C4-2B (cell line): ENCODE data around the gene SLC11A1.

Source experiments
- H3K27ac ChIP-seq: fragments of 450-650 bp; 2 replicates; pipeline ENCODE4 v1.5.1; 2017
- ZFX ChIP-seq: fragments of 450-650 bp; IDR thresholded peaks from 2 replicates; pipeline ENCODE4 v1.6.1; 2017
- TF ChIP-seq, protein P1 (sequence below): fragments of 450-650 bp; conservative IDR thresholded peaks from 2 replicates; pipeline ENCODE4 v1.5.1; 2017; ENCODE audit warnings: mild to moderate bottlenecking

The SLC11A1 gene

DNA sequence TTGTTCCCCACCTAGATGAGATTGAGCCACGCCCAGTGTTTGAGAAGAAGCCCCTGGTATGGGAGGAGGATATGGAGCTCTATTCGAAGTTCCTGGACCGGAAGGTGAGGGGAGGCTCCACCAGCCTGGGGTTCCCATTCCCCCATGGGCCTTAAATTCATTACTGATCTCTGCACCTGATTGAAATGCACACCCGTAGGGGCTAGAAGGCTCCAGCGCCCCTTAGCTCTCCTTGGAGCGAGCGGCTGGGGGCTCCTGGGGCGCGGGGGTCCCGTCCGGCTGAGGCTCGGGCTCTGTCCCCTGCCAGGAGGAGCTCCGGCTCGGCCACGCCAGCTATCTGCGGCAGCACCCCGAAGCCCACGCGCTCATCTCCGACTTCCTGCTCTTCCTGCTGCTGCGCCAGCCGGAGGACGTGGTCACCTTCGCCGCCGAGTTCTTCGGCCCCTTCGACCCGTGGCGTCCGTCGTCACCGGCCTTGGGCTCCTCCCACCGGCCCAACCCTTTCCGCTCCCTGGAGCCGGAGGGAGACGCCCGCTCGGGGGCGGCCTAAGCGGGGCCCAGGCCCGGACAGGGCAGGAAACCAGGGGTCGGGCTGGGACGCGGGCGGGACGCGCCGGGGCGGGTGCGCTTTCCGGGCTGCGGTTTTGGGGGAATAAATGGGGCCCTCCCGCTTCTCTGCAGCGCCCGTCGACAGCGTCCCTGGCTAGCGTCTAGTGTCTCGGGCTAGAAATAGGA lies 14.5 kb upstream of the SLC11A1 start:
- H3K27ac ChIP-seq: no peak overlapping the region
- TF ChIP-seq, protein P1, sequence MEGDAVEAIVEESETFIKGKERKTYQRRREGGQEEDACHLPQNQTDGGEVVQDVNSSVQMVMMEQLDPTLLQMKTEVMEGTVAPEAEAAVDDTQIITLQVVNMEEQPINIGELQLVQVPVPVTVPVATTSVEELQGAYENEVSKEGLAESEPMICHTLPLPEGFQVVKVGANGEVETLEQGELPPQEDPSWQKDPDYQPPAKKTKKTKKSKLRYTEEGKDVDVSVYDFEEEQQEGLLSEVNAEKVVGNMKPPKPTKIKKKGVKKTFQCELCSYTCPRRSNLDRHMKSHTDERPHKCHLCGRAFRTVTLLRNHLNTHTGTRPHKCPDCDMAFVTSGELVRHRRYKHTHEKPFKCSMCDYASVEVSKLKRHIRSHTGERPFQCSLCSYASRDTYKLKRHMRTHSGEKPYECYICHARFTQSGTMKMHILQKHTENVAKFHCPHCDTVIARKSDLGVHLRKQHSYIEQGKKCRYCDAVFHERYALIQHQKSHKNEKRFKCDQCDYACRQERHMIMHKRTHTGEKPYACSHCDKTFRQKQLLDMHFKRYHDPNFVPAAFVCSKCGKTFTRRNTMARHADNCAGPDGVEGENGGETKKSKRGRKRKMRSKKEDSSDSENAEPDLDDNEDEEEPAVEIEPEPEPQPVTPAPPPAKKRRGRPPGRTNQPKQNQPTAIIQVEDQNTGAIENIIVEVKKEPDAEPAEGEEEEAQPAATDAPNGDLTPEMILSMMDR: no peak
- no peak for TF ChIP-seq ZFX

DNA sequence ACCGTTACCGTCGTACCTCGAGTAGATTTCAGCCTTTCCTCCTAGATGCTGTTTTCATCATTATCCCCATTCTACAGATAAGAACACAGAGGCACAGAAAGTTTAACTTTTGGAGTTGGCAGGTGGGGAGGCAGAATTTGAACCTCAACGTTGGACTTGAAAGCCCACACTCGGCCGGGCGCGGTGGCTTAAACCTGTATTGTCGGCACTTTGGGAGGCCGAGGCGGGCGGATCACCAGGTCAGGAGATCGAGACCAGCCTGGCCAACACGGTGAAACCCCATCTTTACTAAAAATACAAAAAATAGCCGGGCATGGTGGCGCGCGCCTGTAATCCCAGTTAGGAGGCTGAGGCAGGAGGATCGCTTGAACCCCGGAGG lies 13.9 kb upstream of the SLC11A1 start:
- H3K27ac ChIP-seq: no peak overlapping the region
- TF ChIP-seq ZFX: no peak
- TF ChIP-seq, protein P1: no peak

DNA sequence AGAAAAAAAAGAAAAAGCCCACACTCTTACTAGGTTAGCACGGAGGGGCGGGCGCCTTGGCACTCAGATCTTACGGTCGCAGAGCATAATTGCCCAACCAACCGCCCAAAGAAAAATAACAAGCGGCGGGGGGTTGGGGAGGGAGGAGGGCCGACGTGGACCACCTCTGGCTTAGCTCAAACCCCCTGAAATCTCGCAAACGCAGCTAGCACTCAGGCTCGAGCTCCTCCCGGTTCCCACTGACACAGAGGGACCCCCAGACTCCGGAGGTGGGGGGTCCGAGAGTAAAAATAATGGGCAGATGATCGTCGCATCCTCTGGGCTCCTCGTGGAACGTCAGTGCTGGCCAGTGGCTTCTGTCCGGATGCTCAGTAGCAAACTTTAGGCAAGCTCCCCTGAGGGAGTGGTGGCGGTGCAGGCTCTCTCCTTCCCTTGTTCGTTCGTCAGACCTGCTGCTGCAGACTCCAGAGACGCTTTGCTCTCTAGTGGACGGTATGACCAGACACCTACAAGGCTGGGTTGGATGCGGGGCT lies 13.4 kb upstream of the SLC11A1 start:
- no peak overlapping the region for H3K27ac ChIP-seq
- no peak for TF ChIP-seq ZFX
- TF ChIP-seq, protein P1: no peak

GRCh38 chr2:218369330-218369729 lies 12.7 kb upstream of the SLC11A1 start:
- H3K27ac ChIP-seq: no peak overlapping the region
- TF ChIP-seq ZFX: no peak
- TF ChIP-seq, protein P1: no peak

DNA sequence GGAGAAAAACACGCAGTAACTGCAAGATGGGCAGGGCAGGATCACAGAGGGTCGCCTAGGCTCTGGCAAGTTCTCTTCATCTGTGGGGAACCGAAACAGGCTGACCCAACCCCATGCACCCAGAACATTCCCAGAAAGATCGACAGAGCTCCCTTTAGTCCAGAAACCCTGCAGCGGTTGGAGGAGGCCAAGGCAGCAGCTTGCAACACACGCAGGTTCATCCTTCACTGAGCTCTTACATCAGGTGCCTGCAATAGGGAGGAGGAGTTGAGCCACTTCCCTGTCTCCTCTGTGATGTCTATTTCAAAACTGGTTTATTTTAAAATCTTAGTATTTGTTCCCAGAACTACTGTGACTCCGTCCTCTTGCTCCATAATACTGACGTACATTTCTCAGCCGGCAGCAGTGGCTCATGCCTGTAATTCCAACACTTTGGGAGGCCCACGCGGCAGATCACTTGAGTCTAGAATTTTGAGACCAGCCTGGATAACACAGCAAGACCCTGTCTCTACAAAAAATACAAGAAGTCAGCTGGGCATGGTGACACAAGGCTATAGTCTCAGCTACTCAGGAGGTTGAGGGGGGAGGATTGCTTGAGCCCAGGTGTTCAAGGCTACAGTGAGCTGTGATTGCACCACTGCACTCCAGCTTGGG lies 11.5 kb upstream of the SLC11A1 start:
- TF ChIP-seq, protein P1: no peak
- no peak for TF ChIP-seq ZFX

DNA sequence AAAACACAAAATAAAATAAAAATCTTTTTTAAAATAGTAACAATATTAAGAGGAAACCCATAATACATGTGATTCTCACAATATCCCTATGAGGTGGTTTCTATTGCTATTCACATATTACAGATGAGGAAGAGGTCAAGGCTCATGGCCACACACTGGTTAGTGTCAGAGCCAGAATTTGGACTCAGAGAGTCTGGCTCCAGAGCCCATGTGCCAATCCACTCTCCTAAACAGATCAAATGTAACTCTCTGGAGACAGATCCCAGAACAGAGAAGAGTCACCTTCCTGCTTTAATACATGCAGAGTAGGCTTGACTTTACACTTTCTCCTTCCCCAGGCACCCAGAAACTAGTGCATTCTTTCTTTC lies 10.1 kb upstream of the SLC11A1 start:
- no peak overlapping the region for H3K27ac ChIP-seq
- no peak for TF ChIP-seq ZFX
- TF ChIP-seq, protein P1: no peak

More for the DNA sequence above, 11.5 kb upstream of the SLC11A1 start:
- no peak overlapping the region for H3K27ac ChIP-seq

DNA sequence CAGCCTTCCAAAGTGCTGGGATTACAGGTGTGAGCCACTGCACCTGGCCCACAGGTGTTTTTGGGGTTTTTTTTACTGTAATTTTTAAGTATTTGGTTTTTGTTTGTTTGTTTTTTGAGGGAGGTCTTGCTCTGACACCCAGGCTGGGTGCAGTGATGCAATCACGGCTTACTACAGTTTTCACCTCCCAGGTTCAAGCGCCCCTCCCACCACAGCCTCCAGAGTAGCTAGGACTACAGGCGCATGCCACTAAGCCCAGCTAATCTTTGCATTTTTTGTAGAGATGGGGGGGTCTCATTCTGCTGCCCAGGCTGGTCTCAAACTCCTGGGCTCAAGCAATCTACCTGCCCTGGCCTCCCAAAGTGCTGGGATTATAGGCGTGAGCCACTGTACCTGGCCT lies 7.3 kb upstream of the SLC11A1 start:
- H3K27ac ChIP-seq: no peak overlapping the region
- no peak for TF ChIP-seq ZFX
- TF ChIP-seq, protein P1: no peak
